ENCODE data around the gene PLA2G4D. TPM values are rescaled to one million over a fixed set of nuclear protein-coding genes. Genes with fewer than 3 reads are reported as not detected.

The PLA2G4D gene
- total RNA-seq, 1 experiment from 2014 or later = not detected

GRCh38 chr15:42084465-42085235 lies 9.7 kb downstream of the PLA2G4D start:
- Histone ChIP-seq H3K36me3 (ENCODE audit: control insufficient read depth, insufficient read depth, low read length) (no peaks in the 10 kb centered on the region), H3K4me1 (ENCODE audit: control insufficient read depth, insufficient read depth, low read length) (no peaks in the 10 kb centered on the region), H3K27me3 (ENCODE audit: control insufficient read depth, insufficient read depth, low read length) (no peaks in the 10 kb centered on the region), H3K27ac (ENCODE audit: low read length) (no peak overlapping the region), H3K4me3 (ENCODE audit: low read depth in 2 of 2, low read length in 2 of 2) (0 out of 4 replicates have a peak overlapping the region, but pooled peaks of 1 of the 2 experiments have one; percentile 1), H3K9me3 (ENCODE audit: control insufficient read depth, insufficient read depth, low read depth, low read length) (no peaks in the 10 kb centered on the region)
- BruUV-seq (replicated peaks) = no TSS peak
- ChIA-PET CTCF (interaction anchor here (0.5 to 2.0 kb wide), 15 partner anchors 12 to 127 kb away, joined by 3 to 8 read pairs (median 4); no protein-coding TSS in a partner anchor), POLR2A (interaction anchor here (0.6 kb wide), 1 partner anchor 709 kb away, joined by 3 read pairs; no protein-coding TSS in a partner anchor)
- TF ChIP-seq TCF7L2 (IDR thresholded peaks at IDR 0.05; ENCODE audit: low read depth, low read length) = no peak
- TF ChIP-seq, protein P1, sequence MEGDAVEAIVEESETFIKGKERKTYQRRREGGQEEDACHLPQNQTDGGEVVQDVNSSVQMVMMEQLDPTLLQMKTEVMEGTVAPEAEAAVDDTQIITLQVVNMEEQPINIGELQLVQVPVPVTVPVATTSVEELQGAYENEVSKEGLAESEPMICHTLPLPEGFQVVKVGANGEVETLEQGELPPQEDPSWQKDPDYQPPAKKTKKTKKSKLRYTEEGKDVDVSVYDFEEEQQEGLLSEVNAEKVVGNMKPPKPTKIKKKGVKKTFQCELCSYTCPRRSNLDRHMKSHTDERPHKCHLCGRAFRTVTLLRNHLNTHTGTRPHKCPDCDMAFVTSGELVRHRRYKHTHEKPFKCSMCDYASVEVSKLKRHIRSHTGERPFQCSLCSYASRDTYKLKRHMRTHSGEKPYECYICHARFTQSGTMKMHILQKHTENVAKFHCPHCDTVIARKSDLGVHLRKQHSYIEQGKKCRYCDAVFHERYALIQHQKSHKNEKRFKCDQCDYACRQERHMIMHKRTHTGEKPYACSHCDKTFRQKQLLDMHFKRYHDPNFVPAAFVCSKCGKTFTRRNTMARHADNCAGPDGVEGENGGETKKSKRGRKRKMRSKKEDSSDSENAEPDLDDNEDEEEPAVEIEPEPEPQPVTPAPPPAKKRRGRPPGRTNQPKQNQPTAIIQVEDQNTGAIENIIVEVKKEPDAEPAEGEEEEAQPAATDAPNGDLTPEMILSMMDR (IDR thresholded peaks at IDR 0.05) = peak; percentile 98
- in situ Hi-C loops (cut with HindIII; ENCODE audit: low pct_unique_long_range_greater_than_20kb, low sequenced_read_pairs) (no loop called here), intact Hi-C loops (cut with micrococcal nuclease; ENCODE audit: unreplicated experiment) (no loop called here)
- peak; percentile 92 for ATAC-seq
- peak; percentile 48 for DNase-seq (ENCODE audit: low read depth, low spot score)

DNA sequence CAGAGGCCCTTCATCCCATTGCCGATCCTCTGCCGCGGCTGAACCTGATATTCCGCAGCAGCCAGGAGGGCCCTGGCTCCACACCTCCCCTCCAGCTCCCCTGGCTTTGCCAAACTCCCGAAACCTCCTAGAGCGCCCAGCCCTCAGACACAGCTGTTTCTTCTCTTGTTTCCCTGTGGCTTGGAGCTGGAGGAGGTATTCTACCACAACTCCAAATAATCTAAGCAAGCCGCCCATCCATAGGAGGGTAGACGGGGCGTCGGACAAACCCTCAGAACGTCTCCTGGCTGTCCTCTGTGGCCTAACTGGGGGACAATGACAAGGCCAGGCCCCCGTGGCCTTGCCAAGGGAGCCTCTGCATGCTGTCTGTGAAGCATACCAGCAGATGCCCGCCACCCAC lies 10.4 kb downstream of the PLA2G4D start:
- Histone ChIP-seq H3K36me3 (ENCODE audit: control insufficient read depth, insufficient read depth, low read length) (no peaks in the 10 kb centered on the region), H3K9me3 (ENCODE audit: control insufficient read depth, insufficient read depth, low read depth, low read length) (no peaks in the 10 kb centered on the region), H3K27ac (ENCODE audit: low read length) (no peak overlapping the region), H3K4me1 (ENCODE audit: control insufficient read depth, insufficient read depth, low read length) (no peaks in the 10 kb centered on the region), H3K4me3 (ENCODE audit: low read depth in 2 of 2, low read length in 2 of 2) (no peak overlapping the region), H3K27me3 (ENCODE audit: control insufficient read depth, insufficient read depth, low read length) (no peaks in the 10 kb centered on the region)
- no peak for DNase-seq (ENCODE audit: low read depth, low spot score)
- POLR2A ChIA-PET = interaction anchor here (0.5 to 0.6 kb wide), 2 partner anchors 476 to 710 kb away, joined by 3 to 7 read pairs; no protein-coding TSS in a partner anchor
- CTCF ChIA-PET = interaction anchor here (0.5 to 2.0 kb wide), 8 partner anchors 17 to 124 kb away, joined by 3 to 8 read pairs (median 4); no protein-coding TSS in a partner anchor
- intact Hi-C loops (cut with micrococcal nuclease; ENCODE audit: unreplicated experiment) = no loop called here
- BruUV-seq (replicated peaks) = no TSS peak
- TF ChIP-seq, protein P2, sequence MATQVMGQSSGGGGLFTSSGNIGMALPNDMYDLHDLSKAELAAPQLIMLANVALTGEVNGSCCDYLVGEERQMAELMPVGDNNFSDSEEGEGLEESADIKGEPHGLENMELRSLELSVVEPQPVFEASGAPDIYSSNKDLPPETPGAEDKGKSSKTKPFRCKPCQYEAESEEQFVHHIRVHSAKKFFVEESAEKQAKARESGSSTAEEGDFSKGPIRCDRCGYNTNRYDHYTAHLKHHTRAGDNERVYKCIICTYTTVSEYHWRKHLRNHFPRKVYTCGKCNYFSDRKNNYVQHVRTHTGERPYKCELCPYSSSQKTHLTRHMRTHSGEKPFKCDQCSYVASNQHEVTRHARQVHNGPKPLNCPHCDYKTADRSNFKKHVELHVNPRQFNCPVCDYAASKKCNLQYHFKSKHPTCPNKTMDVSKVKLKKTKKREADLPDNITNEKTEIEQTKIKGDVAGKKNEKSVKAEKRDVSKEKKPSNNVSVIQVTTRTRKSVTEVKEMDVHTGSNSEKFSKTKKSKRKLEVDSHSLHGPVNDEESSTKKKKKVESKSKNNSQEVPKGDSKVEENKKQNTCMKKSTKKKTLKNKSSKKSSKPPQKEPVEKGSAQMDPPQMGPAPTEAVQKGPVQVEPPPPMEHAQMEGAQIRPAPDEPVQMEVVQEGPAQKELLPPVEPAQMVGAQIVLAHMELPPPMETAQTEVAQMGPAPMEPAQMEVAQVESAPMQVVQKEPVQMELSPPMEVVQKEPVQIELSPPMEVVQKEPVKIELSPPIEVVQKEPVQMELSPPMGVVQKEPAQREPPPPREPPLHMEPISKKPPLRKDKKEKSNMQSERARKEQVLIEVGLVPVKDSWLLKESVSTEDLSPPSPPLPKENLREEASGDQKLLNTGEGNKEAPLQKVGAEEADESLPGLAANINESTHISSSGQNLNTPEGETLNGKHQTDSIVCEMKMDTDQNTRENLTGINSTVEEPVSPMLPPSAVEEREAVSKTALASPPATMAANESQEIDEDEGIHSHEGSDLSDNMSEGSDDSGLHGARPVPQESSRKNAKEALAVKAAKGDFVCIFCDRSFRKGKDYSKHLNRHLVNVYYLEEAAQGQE (IDR thresholded peaks at IDR 0.05; ENCODE audit: insufficient read depth in 1 of 2, low read depth in 2 of 2, low read length in 1 of 2) = no peak
- no peak for TF ChIP-seq SIN3A (IDR thresholded peaks at IDR 0.05; ENCODE audit: borderline replicate concordance, insufficient read depth, low read depth, low read length)
- TF ChIP-seq, protein P1 (IDR thresholded peaks at IDR 0.05) = no peak
- no peak for TF ChIP-seq POLR2AphosphoS5 (IDR thresholded peaks at IDR 0.05; ENCODE audit: low read depth, low read length)
- no peak for TF ChIP-seq TCF7L2 (IDR thresholded peaks at IDR 0.05; ENCODE audit: low read depth, low read length)
- in situ Hi-C loops (cut with HindIII; ENCODE audit: low pct_unique_long_range_greater_than_20kb, low sequenced_read_pairs) = no loop called here
- ATAC-seq = no peak
